ENCODE data around the gene G0S2.
"Not testable (repeated sequence)": the region's sequence is repeated elsewhere in the genome, so short reads cannot be mapped to it uniquely, and the experiment has no call there.

Gene G0S2

DNA sequence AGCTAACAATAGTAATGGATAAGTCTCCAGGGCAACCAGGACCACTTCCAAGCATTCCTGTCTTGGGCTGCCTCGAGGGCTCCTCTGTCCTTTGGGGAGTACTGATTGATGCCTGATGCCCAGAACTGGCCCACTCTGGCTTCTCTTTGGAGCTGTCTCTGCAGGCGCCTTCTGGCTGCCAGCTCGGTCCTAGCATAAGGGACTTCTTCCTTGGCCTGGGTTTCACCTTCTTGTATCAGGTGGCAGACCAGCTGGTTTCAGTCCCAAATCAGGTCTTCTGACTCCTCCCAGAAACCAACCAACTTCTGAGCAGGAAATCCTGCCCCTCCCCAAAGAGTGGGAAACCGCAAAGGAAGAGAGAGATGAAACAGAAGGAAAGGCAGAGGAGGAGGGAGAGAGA, 10.6 kb downstream of the G0S2 start:
- DNase-seq: peak; percentile 26 to 37

DNA sequence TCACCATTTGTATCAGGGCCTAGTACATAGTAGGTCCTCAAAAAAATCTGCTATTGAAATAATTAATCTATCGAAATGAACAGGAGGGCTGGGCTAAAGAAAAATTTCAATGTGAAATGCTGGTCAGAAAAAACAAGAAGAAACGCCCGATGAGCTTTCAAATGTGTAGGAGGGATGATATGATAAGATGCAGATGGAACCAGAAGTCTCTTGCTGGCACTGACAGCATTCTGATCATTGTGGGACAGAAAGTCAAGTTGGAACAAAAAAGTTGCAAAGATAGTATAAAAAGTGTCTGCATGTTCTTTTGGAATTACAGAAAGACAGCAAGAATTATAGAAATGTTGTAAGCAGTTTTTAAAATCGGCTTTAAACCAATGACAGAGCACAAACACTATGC, 11.1 kb downstream of the G0S2 start:
- no peak for DNase-seq

DNA sequence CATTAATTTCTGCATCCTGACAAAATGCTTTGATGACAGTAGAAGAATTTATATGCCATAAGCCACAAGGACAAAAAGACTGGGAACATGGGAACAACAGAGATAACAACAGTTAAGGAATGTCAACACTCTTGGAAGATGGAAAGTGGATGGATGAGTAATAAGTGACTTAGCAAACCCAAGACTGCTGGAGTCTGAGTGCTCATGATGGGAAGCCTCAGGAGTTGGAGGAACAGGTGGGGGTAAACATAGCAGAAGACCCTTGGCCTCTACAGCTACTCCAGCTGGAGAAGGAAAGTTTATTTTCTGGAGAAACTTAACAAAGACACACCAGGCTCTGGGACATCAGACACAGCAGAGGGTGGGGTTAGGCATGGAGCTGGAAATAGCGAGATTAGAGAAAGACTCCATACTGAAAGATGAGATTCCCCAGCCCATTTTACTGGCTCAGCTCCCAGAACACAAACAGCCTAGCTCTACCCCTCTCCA, 13.6 kb downstream of the G0S2 start:
- DNase-seq: no peak

DNA sequence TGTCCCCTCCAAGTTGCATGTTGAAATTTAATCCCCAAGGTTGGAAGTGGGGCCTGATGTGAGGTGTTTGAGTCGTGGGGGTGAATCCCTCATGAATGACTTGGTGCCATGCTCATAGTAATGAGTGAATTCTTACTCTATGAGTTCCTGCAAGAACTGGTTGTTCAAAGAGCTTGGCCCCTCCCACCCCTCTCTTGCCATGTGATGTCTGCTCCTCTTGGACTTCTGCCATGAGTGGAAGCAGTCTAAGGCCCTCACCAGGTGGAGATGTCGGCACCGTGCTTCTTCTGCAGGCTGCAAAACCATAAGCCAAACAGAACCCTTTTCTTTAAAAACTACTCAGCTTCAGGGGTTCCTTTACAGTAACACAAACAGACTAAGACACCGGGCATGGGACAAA, 14.3 kb downstream of the G0S2 start:
- DNase-seq: no peak

DNA sequence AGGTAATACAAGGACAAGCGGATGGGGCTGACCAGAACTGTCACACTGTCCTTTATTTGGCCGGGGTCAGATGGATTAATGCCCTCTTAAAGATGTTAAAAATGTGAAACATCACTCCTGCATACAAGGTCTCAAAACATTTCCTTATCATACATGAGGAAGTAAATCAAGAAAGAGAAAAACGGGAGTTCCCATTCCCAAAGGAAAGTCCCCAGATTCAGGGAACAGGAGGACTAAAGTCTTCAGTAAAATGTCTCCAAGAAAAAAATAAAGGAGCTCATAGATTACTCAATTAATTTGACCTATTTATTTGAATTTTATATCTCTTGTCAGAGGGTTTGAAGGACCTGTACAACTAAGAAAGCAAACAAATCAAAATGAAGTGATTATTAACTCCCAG, 16.0 kb downstream of the G0S2 start:
- DNase-seq: no peak

DNA sequence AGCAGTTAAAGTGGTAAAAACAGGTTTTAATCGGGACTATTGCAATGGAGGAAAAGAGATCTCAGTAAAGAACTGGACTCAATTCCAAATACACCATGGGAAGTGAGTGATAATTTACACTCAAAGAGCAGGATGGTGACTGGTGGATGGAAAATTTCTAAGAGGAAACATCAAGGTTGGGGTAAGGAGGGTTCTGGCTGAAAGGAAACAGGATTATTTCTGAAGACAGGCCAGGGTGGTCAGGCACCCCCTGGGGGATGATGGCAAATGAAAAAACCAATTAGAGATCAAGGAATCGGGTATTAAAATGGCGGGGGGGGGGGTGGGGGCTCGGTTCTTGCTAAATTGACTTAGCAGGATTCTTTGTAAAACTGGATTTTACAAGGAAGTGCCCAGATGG, 17.1 kb downstream of the G0S2 start:
- no peak for DNase-seq

DNA sequence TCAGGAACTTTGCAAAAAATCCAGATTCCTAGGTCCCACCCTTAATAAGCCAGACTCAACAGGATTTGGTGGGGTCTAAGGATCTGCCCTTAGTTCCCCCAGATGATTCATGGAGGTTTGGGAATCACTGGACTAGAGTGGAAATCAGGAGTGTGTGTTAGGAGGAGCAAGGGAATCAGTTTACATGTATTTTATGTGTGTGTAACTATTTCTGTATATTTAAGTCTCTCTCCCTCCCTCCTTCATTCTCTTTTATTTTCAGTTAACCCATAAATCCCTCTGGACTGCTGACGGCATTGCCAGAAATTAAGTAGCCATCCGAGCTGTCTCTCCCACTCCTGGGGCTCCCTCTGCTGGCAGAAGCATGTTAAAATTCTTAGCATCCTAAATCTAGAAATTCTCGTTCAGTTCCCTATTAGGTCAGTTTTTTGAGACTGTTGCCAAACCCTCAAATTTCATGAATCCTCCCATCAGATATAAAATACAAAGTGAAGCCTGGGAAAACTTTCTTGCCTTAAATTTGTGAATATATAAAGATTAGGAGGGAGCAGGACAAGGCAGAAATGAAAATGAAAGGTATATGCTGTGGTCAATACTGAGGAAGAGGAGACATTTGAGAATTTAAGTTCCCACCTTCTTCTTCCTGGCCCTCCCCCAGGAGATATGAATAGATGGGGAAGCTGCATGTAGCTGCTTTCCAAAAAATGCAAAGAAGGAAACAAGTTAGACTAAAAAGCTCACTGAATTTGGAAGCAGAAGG, 17.7 kb downstream of the G0S2 start:
- peak; percentile 79 to 87 for DNase-seq

DNA sequence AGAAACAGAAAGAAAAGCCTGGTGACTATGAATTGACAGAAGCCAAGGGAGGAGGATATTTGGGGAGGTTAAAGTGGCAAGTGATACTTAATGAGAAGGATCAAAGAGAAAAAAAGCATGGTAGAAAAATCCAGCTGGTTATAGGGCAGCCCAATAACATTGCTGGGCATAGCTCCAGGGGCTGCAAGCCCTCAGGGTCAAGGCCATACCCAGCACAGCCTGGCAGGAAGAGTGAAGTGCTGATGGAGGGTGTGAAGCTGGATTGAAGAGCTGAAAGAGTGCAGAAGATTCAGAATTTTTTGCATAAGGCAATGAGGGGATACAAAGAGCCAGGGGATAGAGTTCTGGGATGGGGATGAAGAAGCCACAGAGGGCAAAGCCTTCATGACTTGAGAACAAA, 21.5 kb downstream of the G0S2 start:
- no peak for DNase-seq

DNA sequence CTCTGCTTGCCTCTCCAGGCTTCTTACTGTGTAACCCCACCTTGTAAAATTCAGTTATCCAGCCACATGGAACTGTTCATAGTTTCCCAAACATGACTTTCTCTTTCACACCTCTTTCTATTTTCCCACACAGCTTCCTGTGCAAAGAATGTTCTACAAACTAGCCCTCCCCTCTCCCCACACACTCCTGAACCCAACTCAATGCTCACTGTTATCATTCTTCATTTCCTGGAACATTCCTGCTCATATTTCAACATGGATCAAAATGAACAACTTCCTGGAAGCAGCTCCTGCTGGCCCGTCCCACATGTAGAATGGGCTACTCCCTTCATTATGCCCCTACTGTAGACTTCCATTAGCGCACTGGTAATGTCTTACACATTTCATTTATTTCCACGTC, 21.9 kb downstream of the G0S2 start:
- no peak for DNase-seq

DNA sequence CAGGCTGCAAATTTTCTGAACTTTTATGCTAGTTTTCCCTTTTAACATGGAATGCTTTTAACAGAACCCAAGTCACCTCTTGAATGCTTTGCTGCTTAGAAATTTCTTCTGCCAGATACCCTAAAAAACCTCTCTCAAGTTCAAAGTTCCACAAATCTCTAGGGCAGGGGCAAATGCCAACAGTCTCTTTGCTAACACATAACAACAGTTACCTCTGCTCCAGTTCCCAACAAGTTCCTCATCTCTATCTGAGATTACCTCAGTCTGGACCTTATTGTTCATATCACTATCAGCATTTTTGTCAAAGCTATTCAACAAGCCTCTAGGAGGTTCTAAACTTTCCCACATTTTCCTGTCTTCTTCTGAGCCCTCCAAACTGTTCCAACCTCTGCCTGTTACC, 25.5 kb downstream of the G0S2 start:
- not testable (repeated sequence) for DNase-seq

DNA sequence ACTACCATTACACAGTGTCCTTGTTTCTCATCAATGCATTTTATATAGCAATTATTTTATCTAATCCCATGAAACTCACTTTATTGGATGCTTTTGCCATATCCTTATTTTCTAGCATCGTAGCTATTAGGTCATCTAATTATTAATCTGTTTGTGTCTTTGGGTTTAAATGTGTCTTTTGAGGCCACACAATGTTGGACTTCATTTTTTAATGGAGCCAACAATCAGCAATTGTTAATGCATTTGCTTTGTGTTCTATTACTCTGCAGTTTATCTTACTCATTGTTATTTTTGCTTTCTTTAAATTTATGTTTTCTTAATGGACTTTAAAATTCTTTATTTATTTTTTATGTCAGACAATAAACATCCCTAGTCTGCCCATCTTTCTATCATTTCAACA, 27.6 kb downstream of the G0S2 start:
- DNase-seq: no peak

DNA sequence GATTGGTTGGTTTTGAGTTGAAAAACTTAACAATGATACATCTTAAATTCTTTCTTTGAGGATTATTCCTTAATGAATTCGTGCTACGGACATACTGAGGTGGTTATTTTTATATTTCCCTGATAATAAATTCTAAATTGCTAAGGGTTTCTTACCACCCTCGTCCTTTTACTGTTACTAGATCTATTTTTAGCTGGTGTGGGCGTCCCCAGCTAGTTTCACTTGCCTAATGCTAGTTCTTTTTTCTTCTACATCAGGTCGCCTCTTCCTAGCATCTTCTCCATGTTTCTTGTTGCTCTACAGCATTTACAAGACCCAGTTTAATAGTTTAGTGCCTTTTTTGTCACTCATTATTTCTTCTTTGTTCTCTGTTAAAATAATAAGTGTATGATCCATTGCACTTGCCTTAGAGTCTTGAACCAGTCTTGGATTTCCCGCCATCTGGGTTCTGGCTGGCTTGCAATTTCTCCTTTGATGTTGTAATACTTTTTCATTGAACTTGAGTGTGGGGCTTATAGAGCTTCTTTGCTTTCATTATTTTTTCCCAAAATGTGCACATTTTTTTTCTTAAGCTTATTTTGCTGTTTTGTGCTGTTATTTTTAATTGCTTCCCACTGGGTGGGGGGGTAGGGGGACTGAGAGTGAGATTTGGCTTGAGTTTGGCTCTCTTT, 28.8 kb downstream of the G0S2 start:
- no peak for DNase-seq

DNA sequence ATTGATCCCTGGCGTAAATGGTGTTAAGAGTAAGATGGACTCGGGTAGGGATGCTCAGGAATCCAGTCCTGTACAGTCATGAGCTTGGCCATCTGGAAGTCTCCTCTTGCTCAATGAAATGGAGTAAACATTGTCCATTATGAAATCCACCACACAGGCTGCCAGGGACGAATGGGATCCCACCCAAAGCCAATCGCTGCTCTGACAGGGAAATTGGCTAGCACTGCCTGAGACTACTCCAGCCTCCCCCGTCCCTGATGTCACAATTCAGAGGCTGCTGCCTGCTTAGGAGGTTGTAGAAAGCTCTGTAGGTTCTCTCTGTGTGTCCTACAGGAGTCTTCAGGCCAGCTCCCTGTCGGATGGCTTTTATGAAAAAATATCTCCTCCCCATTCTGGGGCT, 29.4 kb downstream of the G0S2 start, which contains the start of gene HSD11B1:
TSS of gene HSD11B1 (plus strand) at position 263 of the 400 bp plus-strand sequence. CDS start at position 360, 97 bp downstream.
- no peak for DNase-seq

DNA sequence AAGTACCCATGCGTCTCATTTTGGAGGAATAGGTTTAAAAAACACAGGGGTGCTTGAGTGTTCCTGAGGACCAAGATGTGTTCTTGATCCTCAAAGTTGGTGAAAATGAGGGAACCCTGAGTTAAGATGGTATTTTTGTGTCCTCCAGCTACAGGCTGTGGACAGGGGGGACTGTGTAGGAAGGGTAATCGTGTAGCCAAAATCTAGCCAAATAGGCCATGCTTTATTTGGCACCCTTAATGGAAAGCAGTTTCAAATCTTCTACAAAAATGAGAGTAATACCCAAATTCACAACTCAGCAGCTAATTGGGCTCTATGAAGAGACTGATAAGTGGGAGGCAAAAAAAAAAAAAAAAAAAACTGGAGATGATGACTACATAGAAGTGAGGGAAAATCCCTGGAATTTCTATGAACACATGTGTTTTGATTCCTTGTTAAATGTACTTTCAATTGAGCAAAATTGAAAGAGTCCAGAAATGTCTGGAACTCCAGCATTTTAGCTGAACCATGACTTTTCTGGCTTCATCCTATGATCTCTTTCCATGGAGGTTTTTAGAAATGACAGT, 29.9 kb downstream of the G0S2 start:
- DNase-seq: no peak

DNA sequence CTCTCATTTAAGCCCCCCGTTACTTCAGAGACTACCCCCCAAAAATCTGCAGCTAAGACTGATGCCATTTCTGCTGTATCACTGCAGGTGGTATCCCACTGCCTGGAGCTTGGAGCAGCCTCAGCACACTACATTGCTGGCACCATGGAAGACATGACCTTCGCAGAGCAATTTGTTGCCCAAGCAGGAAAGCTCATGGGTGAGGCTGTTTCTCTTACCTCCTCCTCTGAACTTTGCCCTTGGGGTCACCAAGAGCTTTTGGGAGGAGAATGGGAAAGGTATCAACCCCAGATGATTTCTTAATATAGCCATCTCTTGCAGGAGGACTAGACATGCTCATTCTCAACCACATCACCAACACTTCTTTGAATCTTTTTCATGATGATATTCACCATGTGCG, 31.4 kb downstream of the G0S2 start:
- no peak for DNase-seq

DNA sequence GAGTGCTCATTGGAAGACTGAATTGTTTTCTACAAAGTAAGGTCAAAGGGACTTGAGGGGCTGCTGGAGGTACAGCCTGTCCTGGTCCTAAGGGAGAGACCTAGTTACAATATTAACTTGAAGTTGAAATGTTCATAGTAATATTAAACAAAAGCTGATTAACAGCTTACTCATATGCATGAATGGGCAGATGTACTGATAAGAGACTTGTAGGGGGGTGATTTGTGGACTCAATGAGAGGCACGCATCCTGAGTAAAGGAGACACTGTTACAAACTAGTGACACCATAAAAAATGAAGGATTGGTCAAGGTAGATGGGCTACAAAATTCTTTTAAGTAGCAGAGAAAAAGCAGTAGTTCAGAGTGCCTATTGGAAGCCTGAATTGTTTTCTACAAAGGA, 32.1 kb downstream of the G0S2 start:
- no peak for DNase-seq

DNA sequence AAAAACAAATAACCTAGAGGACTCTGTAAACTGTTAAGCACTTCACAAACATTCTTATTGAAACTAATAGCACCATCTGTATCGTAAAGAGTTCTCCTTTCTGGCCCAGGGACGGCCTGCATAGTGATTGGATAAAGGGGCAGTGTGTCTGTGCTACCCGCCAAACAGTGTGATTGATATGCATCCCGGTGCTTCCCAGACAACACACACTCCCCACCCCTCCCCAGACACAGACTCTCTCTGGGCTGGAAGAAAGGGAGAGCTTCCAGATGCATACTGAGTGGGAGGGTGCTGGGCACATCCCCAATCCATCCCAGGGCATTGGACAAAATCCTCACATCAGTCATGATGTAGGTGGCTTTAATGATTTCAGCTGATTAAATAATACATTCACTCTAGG, 33.1 kb downstream of the G0S2 start:
- DNase-seq: no peak

DNA sequence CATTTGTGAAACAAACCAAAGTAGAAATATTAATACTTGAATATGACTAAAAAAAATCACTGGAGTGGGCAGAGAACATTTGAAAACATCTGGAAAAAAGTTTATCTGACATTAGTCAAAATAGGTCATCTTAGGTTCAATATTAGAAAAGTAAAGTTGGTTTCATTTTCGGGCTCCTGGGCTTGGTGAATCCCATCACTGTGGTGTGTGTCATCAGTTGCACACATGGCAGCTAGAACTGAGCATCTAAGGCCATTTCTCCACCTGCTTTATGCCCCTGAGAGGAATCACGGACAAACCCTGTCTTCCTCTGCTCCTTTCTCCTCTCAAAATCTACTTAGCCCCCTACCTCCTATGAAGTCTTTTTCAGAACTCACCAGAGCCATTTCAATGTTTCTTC, 34.9 kb downstream of the G0S2 start:
- DNase-seq: no peak

DNA sequence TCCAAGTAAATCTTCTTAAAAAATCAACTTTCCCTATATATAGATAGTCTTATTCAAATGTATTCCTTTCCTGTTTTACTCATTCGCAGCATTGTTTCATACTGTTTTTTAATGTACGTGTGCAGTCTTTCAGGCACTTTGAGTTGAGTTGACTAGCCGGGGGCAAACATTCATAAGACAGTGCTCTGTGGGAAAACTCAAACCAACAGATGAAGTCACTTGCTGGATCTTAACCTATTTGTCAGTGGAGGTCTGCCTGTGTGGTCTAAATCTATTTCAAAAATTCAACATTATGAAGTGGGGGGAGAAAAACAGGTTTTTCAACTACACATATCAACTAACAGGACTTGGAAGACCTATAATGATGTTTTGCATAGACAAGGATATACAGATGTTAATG, 35.6 kb downstream of the G0S2 start:
- DNase-seq: no peak

DNA sequence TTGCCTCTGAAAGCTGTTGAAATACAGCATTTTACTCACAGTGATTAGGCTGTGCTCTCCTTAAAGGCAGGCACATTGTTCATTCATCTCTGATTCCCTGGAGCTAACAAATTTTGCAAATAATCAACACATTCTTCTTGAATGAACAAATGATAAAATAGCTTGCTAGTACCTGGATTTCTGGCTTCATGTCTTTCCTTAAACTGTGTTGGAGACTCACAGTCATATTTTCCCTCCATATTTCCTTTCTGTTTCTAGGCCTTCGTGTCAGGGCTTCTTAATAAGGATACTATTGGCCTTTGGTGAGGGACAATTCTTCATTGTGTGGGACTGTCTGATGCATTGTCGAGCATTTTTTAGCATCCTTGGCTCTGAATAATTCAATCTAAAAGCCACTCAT, 39.1 kb downstream of the G0S2 start:
- DNase-seq: no peak

DNA sequence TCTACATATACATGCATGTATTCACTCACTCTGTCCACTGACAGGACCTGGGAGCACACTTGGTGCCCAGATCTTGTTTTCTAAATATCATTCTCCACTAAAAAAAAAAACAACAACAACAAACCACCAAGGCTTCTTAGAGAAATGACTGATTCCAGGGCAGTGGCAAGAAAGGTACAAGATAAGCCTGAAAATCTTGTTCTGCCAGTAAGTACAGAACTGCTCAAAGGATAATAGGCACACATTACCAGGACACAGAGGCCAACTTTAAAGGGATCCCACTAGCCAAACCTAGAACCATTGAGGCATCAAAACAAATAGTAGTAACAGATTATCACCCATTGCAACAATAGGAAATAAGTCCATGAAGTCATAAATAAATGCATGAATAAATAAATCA, 40.1 kb downstream of the G0S2 start:
- no peak for DNase-seq

DNA sequence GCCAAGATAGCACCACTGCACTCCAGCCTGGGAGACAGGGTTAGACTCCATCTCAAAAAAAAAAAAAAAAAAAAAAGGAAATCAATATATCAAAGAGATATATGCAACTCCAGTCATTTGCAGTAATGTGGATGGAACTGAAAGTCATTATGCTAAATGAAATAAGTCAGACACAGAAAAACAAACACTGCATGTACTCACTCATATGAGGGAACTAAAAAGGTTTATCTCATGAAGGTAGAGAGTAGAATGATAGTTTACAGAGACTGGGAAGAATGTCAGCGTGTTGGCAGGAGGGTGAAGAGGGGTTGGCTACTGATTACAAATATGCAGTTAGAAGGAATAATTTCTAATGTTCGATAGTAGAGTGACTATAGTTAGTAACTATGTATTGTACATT, 42.6 kb downstream of the G0S2 start:
- no peak for DNase-seq

DNA sequence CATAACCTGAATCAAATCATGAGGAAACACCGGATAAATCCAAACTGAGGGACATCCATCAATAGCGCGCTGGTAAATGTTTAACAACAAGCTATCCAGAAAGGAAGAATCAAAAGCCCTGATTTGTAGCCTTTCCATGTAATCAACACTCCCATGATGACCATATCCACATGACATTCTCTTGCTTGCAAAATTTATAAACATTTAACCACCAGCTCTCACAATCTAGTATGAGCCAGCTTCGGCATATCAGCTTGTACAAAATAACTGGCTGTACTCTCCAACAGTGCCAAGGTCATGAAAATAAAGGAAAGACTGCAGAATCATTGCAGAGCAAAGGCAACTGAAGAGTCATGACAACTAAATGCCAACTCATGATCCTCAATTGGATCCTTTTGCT, 45.1 kb downstream of the G0S2 start:
- DNase-seq: no peak

DNA sequence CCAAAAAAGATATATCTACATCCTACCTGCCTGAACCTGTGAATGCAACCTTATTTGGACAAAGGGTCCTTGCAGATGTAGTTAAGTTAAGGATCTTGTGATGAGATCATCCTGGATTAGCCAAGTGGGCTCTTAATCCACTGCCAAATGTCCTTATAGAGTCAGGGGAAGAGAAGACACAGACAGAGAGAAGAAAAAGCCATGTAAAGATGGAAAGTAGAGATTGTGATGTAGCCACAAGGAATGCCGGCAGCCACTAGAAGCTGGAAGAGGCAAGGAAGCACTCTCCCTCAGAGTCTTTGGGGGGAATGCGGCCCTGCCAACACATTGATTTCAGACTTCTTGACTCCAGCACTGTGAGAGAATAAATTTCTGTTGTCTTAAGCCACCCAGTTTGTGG, 45.6 kb downstream of the G0S2 start:
- DNase-seq: no peak
